ENCODE results near the gene GSPT1.
"Not testable (repeated sequence)": the region's sequence is repeated elsewhere in the genome, so short reads cannot be mapped to it uniquely, and the experiment has no call there.

The GSPT1 gene

GRCh38 chr16:11851294-11852091 is 64.3 kb downstream of the GSPT1 start, which contains the start of gene RSL1D1:
RSL1D1 (minus strand) TSS chr16:11851542; CDS start chr16:11851512, 30 bp downstream.
- TF ChIP-seq POLR2A (IDR thresholded peaks at IDR 0.05; ENCODE audit: low read depth, low read length), result peak; percentile 91
- FAIRE-seq, result peak; percentile 68

GRCh38 chr16:11848842-11849241 is 66.9 kb downstream of the GSPT1 start:
- FAIRE-seq, result no peak
- no peak for DNase-seq (ENCODE audit: insufficient read length, low spot score)
- no peak for TF ChIP-seq POLR2A (IDR thresholded peaks at IDR 0.05; ENCODE audit: low read depth, low read length)

More at GRCh38 chr16:11851294-11852091, 64.3 kb downstream of the GSPT1 start, which contains the start of gene RSL1D1:
- DNase-seq (ENCODE audit: insufficient read length, low spot score), result peak; percentile 92

GRCh38 chr16:11844499-11844898 is 71.3 kb downstream of the GSPT1 start:
- DNase-seq (ENCODE audit: insufficient read length, low spot score) (no peak), FAIRE-seq (no peak)
- TF ChIP-seq POLR2A (IDR thresholded peaks at IDR 0.05; ENCODE audit: low read depth, low read length), result no peak

- no peak for TF ChIP-seq POLR2A (IDR thresholded peaks at IDR 0.05; ENCODE audit: low read depth, low read length)
- FAIRE-seq (no peak), DNase-seq (ENCODE audit: insufficient read length, low spot score) (no peak)
Observed at GRCh38 chr16:11843861-11844260, 71.9 kb downstream of the GSPT1 start.

GRCh38 chr16:11843206-11843605 is 72.5 kb downstream of the GSPT1 start:
- TF ChIP-seq POLR2A (IDR thresholded peaks at IDR 0.05; ENCODE audit: low read depth, low read length), result no peak
- FAIRE-seq (no peak), DNase-seq (ENCODE audit: insufficient read length, low spot score) (no peak)

GRCh38 chr16:11841026-11841425 is 74.7 kb downstream of the GSPT1 start:
- no peak for DNase-seq (ENCODE audit: insufficient read length, low spot score)
- no peak for FAIRE-seq

GRCh38 chr16:11836650-11837244 is 79.0 kb downstream of the GSPT1 start:
- TF ChIP-seq POLR2A (IDR thresholded peaks at IDR 0.05; ENCODE audit: low read depth, low read length), result no peak
- FAIRE-seq, result peak; percentile 43

More at GRCh38 chr16:11841026-11841425, 74.7 kb downstream of the GSPT1 start:
- no peak for TF ChIP-seq POLR2A (IDR thresholded peaks at IDR 0.05; ENCODE audit: low read depth, low read length)

GRCh38 chr16:11835891-11836649 is 79.7 kb downstream of the GSPT1 start:
- DNase-seq (ENCODE audit: insufficient read length, low spot score), result no peak

More at GRCh38 chr16:11836650-11837244, 79.0 kb downstream of the GSPT1 start:
- peak; percentile 58 for DNase-seq (ENCODE audit: insufficient read length, low spot score)

GRCh38 chr16:11835309-11835708 is 80.4 kb downstream of the GSPT1 start:
- TF ChIP-seq POLR2A (IDR thresholded peaks at IDR 0.05; ENCODE audit: low read depth, low read length), result no peak
- FAIRE-seq, result no peak
- DNase-seq (ENCODE audit: insufficient read length, low spot score), result no peak

More at GRCh38 chr16:11835891-11836649, 79.7 kb downstream of the GSPT1 start:
- no peak for TF ChIP-seq POLR2A (IDR thresholded peaks at IDR 0.05; ENCODE audit: low read depth, low read length)
- no peak for FAIRE-seq

GRCh38 chr16:11833951-11834695 is 81.6 kb downstream of the GSPT1 start:
- DNase-seq (ENCODE audit: insufficient read length, low spot score) (no peak), FAIRE-seq (no peak)
- TF ChIP-seq POLR2A (IDR thresholded peaks at IDR 0.05; ENCODE audit: low read depth, low read length), result no peak

GRCh38 chr16:11828696-11829095 is 87.1 kb downstream of the GSPT1 start:
- TF ChIP-seq POLR2A (IDR thresholded peaks at IDR 0.05; ENCODE audit: low read depth, low read length), result no peak
- FAIRE-seq, result no peak
- DNase-seq (ENCODE audit: insufficient read length, low spot score), result no peak

- not testable (repeated sequence) for DNase-seq (ENCODE audit: insufficient read length, low spot score); FAIRE-seq
Observed at GRCh38 chr16:11825520-11826165, 90.1 kb downstream of the GSPT1 start.

- DNase-seq (ENCODE audit: insufficient read length, low spot score) (no peak), FAIRE-seq (no peak)
- TF ChIP-seq POLR2A (IDR thresholded peaks at IDR 0.05; ENCODE audit: low read depth, low read length), result no peak
Observed at GRCh38 chr16:11824362-11824761, 91.4 kb downstream of the GSPT1 start.

GRCh38 chr16:11823645-11824044 is 92.1 kb downstream of the GSPT1 start:
- DNase-seq (ENCODE audit: insufficient read length, low spot score), result not testable (repeated sequence)

More at GRCh38 chr16:11823645-11824044, 92.1 kb downstream of the GSPT1 start:
- not testable (repeated sequence) for FAIRE-seq
